ENCODE data around the gene MTPN. TPM values are rescaled to one million over a fixed set of nuclear protein-coding genes. Genes with fewer than 3 reads are reported as not detected.

The MTPN gene
- total and polyA plus RNA-seq, 10 of the 15 experiments (the other 5 are each of a cell fraction or from before 2014, with no cell fraction given) = 38.7 to 146 (median 85.4) TPM

GRCh38 chr7:135965602-135966001, 11.6 kb downstream of the MTPN start (continued):
- peak; percentile 49; the same call in 1 of the 2 replicates for TF ChIP-seq RAD51 (IDR thresholded peaks at IDR 0.05)
- TF ChIP-seq TAF1 (IDR thresholded peaks at IDR 0.05; ENCODE audit: borderline replicate concordance, low read depth, low read length) = no peak
- TF ChIP-seq ETV6 (conservative IDR thresholded peaks at IDR 0.05 in 1 of 2, IDR thresholded peaks at IDR 0.05 in 1 of 2; ENCODE audit: borderline replicate concordance in 1 of 2, low read depth in 1 of 2) = no peak
- TF ChIP-seq RELB (IDR thresholded peaks at IDR 0.05; ENCODE audit: low read depth) = peak; percentile 37; the same call in 1 of the 2 replicates
- peak in 1 of 2 experiments; percentile 28; a peak in 1 of 4 replicates for TF ChIP-seq BHLHE40 (IDR thresholded peaks at IDR 0.05; ENCODE audit: borderline replicate concordance in 1 of 2, low read depth in 2 of 2, low read length in 1 of 2)
- TF ChIP-seq SIN3A (IDR thresholded peaks at IDR 0.05; ENCODE audit: low read depth, low read length) = no peak
- no peak for TF ChIP-seq RELA (IDR thresholded peaks at IDR 0.05; ENCODE audit: borderline replicate concordance, partially characterized antibody)
- no peak for TF ChIP-seq ZNF622 (IDR thresholded peaks at IDR 0.05)
- TF ChIP-seq BCL3 (IDR thresholded peaks at IDR 0.05; ENCODE audit: borderline replicate concordance, insufficient read depth, low read depth, low read length, poor library complexity, severe bottlenecking) = no peak
- no peak for TF ChIP-seq CBFB (IDR thresholded peaks at IDR 0.05; ENCODE audit: low read depth)
- no peak for TF ChIP-seq NRF1 (conservative IDR thresholded peaks at IDR 0.05; ENCODE audit: low read depth, low read length)
- peak; percentile 99 for TF ChIP-seq MTA2 (IDR thresholded peaks at IDR 0.05; ENCODE audit: low read depth)
- no peak for TF ChIP-seq ASH2L (IDR thresholded peaks at IDR 0.05; ENCODE audit: borderline replicate concordance, low read depth)
- peak; percentile 66; the same call in 1 of the 2 replicates for TF ChIP-seq DPF2 (IDR thresholded peaks at IDR 0.05)
- TF ChIP-seq PRDM15 (CRISPR knock-in tag; IDR thresholded peaks at IDR 0.05) = no peak
- TF ChIP-seq GABPA (IDR thresholded peaks at IDR 0.05; ENCODE audit: low read depth) = no peak
- TF ChIP-seq ATF3 (IDR thresholded peaks at IDR 0.05; ENCODE audit: borderline replicate concordance, extremely low read depth, low read depth, low read length) = no peak
- no peak for TF ChIP-seq ZSCAN29 (IDR thresholded peaks at IDR 0.05)
- no peak for TF ChIP-seq CHD1 (IDR thresholded peaks at IDR 0.05; ENCODE audit: low read depth, low read length)

All from GM12878 (cell line).